NCI-H2171 treated with DMSO at 0.1 percent for 48 hours (cell line): Measurements from ENCODE around the gene RASSF9.

Experiments used
- DNase-seq: peaks from one replicate; lab custom pipeline; 2025; lab: John Stamatoyannopoulos, UW

RASSF9 gene

GRCh38 chr12:85821206-85821605, 15.0 kb downstream of the RASSF9 start:
- DNase-seq: no peak

GRCh38 chr12:85820101-85820500, 16.1 kb downstream of the RASSF9 start:
- no peak for DNase-seq

- DNase-seq: no peak
Measured at GRCh38 chr12:85814741-85815140, 21.5 kb downstream of the RASSF9 start.

GRCh38 chr12:85814071-85814470, 22.1 kb downstream of the RASSF9 start:
- no peak for DNase-seq

GRCh38 chr12:85809500-85809899, 26.7 kb downstream of the RASSF9 start:
- no peak for DNase-seq

- no peak for DNase-seq
Measured at GRCh38 chr12:85807730-85808129, 28.5 kb downstream of the RASSF9 start.

GRCh38 chr12:85805654-85806053, 30.6 kb downstream of the RASSF9 start:
- no peak for DNase-seq

- no peak for DNase-seq
Measured at GRCh38 chr12:85804663-85805062, 31.5 kb downstream of the RASSF9 start.

GRCh38 chr12:85803923-85804322, 32.3 kb downstream of the RASSF9 start:
- no peak for DNase-seq

GRCh38 chr12:85803231-85803630, 33.0 kb downstream of the RASSF9 start:
- no peak for DNase-seq

GRCh38 chr12:85798122-85798521, 38.1 kb downstream of the RASSF9 start:
- DNase-seq: no peak

GRCh38 chr12:85796001-85796400, 40.2 kb downstream of the RASSF9 start:
- DNase-seq: no peak

GRCh38 chr12:85794531-85794930, 41.7 kb downstream of the RASSF9 start:
- DNase-seq: no peak

GRCh38 chr12:85784096-85784720, 52.0 kb downstream of the RASSF9 start:
- DNase-seq: no peak

GRCh38 chr12:85782711-85783110, 53.5 kb downstream of the RASSF9 start:
- no peak for DNase-seq

- peak; percentile 53 for DNase-seq
Measured at GRCh38 chr12:85781766-85782165, 54.4 kb downstream of the RASSF9 start.

GRCh38 chr12:85779768-85780167, 56.4 kb downstream of the RASSF9 start:
- no peak for DNase-seq

- DNase-seq: peak; percentile 27
Measured at GRCh38 chr12:85775091-85775490, 61.1 kb downstream of the RASSF9 start.

- no peak for DNase-seq
Measured at GRCh38 chr12:85765453-85765869, 70.7 kb downstream of the RASSF9 start.

- no peak for DNase-seq
Measured at GRCh38 chr12:85759623-85760022, 76.6 kb downstream of the RASSF9 start.

- no peak for DNase-seq
Measured at GRCh38 chr12:85759091-85759490, 77.1 kb downstream of the RASSF9 start.

GRCh38 chr12:85755760-85756159, 80.4 kb downstream of the RASSF9 start:
- DNase-seq: no peak
